GM19395 (cell line): ENCODE data around the gene GAL3ST1.
"Not testable (repeated sequence)": the region's sequence is repeated elsewhere in the genome, so short reads cannot be mapped to it uniquely, and the experiment has no call there.

Experiments
- ATAC-seq: cut with Tn5 transposase; IDR thresholded peaks from one replicate; pipeline ENCODE4 v1.9.1; 2021; ENCODE audit warnings: mild to moderate bottlenecking, moderate library complexity; ENCODE audit not compliant: unreplicated experiment

Gene GAL3ST1

DNA sequence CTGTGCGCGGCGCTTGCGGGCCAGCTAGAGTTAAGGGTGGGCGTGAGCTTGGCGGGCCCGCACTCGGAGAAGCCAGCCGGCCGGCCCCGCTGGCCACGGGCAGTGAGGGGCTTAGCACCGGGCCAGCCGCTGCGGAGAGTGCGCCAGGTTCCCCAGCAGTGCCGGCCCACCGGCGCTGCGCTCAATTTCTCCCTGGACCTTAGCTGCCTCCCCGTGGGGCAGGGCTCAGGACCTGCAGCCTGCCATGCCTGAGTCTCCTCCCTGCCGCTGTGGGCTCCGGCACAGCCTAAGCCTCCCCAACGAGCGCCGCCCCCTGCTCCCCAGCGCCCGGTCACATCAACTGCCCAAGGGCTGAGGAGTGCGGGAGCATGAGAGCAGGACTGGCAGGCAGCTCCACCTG lies 22.4 kb upstream of the GAL3ST1 start:
- ATAC-seq = no peak

DNA sequence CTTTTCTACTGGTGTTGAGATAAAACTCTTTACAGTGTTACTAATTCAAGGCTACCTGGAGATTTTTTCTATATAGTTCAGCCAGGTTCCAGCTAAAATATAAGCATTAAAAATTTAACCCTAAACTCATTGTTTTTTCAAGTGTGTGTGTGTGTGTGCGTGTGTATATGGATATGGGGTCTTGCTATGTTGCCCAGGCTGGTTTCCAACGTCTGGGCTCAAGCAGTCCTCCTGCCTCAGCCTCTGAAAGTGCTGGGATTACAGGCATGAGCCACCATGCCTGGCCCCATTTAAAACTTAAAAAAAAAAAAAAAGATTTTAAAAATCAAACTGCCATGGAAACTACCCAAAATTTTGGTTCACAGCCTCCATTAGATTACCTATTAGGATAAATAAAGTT lies 21.7 kb upstream of the GAL3ST1 start:
- no peak for ATAC-seq

DNA sequence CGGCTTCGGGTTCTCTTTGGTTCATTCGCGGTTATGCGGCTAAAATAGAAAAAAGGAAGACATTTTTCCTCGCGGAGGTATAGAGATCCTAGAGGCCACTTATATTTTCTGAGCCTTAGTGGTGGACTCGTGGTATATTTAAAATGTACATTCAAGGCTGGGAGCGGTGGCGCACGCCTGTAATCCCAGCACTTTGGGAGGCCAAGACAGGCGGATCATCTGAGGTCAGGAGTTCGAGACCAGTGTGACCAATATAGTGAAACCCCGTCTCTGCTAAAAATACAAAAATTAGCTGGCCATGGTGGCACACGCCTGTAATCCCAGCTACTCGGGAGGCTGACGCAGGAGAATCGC lies 17.9 kb upstream of the GAL3ST1 start:
- not testable (repeated sequence) for ATAC-seq

DNA sequence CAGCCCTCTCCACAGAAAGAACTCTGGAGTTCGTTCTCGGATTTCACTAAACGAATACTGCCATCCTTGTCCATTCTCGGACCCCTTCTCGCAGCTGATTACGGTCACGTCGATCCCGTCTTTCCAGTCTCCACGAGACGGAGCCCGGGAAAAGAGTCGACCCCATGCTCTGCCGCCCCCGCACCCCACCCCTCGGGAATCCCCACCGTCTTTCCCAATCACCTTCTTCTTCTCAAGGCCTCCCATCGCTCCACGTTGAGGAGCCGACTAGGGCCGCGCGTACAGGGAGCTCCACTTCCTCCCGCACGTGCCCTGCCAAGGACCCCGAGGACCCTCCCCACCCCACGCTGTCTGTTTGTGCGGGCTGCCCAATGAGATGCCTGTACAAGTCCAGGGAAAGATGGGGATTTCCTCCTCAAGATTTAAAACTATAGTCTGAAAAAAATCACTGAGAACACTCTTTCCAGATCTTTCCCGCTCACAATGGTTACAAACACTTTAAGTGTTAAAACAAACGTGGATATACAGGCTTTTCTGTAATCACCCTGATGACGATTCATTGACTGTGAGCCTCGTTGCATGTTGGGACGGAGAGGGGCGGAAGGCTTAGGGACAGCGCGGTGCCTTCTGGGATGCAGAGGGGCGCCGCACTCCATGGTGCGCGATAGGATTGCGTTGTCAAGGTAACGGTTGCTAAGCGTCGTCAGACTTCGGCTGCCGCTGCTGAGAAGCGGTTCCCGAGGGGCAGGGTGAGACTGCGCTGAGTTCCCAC lies 17.3 kb upstream of the GAL3ST1 start, which contains the start of gene PES1:
Gene PES1, minus strand, starts transcription at position 323 of the 772 bp plus-strand sequence. Its CDS starts 77 bp downstream, at position 246.
- peak; percentile 95 for ATAC-seq

DNA sequence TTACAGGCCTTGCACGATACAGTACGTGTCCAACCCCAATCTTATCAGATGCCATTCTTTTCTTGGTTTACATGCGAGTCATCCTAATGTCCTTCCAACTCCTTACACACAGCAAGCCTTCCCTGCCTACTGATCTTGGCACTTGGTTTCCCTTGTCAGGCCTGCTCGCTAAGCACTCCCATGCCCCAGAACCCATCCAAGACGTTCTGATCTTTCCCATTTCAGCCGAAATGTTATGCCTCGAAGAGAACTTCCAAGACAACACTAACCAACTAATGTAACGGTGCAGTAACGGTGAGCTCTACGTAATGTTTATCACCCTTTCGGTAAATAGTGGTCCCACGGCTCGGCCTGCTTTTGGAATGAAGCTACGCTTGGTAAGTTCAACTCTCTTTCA lies 16.7 kb upstream of the GAL3ST1 start:
- ATAC-seq = no peak

DNA sequence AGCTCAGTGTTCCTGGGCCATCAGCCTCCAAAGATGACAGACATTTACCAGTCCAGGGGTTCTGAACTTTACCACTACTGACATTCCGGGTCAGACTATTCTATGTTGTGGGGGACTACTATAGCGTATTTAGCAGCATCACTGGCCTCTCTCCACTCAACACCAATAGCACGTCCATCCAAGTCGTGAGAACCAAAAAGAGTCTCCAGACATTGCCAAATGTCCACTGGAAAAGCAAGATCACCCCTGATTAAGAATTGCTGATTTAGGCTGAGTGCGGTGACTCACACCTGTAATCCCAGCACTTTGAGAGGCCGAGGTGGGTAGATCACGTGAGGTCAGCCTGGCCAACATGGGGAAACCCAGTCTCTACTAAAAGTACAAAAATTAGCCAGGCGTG lies 11.9 kb upstream of the GAL3ST1 start:
- ATAC-seq = no peak

DNA sequence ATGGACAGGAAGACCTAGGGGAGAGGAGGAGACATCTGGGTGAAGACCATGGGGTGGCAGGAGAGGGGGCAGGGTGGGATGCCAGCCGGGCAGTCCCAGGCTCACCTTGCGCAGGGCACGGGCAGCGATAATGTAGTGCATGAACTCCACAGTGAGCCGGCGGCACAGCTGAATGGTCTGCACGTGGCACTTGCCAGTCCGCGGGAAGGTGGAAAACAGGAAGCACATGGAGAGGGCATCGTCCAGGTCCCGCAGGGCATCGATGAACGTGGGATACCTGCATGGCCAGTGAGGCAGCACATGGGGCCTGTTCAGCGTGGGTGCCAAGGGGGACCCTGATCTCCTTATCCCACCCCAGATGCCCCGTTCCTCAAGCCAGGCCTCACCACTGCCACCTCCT lies 10.0 kb upstream of the GAL3ST1 start:
- ATAC-seq = no peak

DNA sequence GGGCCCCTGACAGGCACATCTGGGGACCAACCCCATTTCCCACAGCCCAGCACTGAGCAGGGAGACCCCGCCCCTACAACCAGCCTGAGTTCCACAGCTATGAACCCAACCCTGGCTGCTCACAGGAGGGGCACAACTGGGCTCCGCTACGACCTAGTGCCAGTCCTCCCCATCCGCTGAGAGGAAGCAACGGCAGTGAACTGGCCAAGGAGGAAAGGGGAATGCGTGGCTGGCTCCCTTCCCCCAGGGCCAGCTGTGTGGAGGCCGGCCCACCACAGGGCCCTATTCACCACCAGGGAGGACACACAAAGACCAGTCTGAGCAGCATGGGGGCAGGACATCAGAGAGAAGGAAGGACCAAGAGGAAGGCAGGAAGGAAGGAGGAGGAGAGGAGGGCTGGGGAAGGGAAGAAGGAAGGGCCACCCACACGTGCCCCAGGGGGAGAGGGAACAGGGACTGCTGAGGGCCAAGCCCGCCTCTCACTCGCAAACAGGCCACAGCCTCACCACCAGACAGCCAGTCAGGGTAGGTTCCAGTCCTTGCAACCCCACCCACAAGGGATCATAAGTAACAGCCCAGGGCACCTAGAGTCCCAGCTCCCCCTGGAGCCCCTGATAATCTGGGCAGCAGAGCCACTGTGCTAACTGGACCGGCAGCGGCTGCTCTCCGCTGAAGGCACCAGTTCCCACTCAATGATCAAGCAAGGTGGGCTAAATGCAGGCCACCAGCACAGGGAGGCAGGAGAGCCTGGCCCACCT lies 8.5 kb upstream of the GAL3ST1 start:
- ATAC-seq = no peak

DNA sequence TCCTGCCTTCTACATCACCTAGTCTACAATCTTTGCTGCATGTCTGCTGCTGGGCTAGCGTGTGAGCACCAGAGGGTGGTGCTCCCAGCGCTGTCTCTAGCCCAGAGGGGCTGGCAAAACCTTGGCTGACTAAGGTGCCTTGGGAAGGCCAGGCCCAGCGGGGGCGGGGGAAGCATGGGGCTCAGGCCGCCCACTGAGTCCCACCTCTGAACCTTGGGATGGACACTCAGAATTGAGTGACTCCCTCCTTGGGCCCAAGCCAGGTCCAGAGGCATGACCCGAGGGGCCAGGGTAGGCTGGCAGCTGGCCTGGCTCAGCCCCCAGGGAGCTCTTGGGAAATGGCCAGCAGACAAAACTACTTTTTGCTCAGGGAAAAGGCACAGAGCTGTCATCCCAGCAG lies 7.6 kb upstream of the GAL3ST1 start:
- no peak for ATAC-seq

DNA sequence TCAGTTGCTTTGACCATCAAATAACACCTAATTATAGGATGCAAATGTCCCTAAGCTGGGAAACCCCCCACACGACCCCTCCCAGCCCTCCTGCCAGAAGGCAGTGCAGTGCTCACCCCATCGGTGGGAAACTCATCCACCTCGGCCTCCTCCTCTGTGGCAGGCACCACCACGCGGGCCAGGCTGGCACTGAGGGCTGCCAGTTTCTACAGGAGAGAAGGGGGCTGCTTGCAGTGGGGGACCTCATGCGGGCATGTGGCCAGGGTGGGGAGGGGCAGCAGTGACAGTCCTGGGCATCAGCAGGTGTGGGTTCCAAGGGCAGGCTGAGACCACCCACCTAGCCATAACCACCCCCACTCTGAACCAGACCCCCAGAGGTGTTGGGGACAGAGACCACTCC lies 6.4 kb upstream of the GAL3ST1 start:
- ATAC-seq = no peak

DNA sequence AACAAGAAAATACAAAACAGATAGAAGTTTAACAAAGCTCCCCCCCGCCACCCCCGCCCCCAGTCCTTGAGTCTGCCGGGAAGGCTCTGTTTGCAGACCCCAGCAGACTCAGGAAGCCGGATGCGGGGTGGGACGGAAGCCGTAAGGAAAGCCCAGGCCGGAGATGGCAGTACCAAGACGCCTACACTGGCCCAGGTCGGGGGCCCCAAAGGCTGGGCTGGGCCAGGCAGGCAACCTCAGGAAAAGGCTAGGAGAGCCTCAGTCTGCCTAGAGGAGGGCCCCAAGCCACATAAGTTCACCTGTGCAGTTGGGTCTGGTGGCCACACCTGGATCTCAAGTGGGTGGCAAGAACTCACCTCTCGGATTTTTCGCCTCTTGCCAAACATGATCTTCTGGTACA lies 4.0 kb upstream of the GAL3ST1 start:
- ATAC-seq = no peak

DNA sequence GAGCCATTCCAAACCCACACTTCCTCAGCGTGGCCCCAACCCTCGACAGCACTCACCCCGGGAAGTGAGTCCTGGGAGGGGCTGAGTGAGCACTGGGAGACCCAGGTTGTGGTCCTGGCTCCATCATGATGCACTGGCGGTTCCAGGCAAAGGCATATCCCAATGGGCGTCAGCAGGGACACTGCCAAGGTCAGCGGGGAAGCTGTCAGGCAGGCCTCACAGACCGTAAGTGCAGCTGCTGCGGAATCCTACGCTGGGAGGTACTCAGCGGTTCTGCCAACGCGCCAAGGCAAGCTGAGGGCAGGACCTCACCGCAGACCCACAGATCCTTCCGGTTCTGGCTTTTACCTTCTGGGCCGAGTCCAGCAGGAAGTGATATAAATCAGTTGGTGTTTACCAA lies 1.4 kb upstream of the GAL3ST1 start:
- no peak for ATAC-seq

DNA sequence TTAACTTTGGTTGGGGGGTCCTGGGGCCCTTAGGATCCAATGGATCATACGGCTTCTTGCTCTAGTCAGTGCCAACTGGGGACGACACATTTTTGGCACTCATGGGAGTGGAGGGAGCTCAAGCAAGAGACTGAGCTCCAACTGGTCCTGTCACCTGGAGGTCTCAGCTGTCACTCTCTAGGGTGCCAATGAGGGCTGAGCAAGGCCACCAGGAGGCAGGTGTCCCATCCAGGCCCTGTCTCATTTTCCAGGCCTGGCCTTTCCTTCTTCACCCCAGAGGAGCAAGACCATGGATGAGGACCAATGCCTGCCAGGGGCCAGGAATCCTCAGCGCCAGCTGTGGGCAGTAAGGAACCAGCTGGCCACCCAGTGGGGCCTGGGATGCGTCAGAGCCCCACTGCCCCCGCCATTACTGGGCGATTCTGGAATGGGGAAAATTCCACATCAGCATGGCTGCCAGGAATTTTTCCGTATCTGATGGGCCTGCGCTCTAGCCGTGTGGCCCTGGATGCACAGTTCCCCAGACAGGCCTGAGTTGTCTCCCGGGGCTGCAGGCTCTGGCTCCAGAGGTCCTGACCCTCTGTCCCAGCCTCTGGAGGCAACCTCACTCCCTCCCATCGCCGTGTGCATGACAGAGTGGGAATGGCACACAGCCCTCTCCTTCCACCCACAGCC lies 669 bp upstream of the GAL3ST1 start:
- ATAC-seq = no peak

DNA sequence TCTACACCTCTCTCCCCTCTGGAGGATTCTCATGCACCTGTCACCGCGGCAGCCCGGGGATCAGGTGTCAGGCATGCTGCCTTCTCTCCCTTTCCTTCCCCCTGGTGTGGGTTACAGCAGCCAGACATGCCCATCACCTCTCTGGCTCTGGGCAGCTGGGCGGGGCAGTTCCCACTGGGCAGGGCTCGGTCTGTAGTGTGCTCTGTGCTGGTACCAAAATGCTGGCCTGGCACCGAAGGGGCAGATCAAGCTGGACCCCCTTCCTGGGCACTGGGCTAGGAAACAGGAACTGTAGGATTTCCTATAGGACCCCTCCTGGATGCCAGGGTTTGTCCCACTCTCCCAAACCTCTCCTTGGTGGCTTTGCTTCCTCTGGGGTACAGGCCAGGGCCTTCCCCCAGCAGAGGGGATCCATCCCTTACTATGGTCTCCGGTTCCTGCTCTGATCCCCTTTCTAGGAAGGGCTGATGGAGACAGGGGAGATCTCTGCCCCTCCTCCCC lies 821 bp downstream of the GAL3ST1 start:
- no peak for ATAC-seq

DNA sequence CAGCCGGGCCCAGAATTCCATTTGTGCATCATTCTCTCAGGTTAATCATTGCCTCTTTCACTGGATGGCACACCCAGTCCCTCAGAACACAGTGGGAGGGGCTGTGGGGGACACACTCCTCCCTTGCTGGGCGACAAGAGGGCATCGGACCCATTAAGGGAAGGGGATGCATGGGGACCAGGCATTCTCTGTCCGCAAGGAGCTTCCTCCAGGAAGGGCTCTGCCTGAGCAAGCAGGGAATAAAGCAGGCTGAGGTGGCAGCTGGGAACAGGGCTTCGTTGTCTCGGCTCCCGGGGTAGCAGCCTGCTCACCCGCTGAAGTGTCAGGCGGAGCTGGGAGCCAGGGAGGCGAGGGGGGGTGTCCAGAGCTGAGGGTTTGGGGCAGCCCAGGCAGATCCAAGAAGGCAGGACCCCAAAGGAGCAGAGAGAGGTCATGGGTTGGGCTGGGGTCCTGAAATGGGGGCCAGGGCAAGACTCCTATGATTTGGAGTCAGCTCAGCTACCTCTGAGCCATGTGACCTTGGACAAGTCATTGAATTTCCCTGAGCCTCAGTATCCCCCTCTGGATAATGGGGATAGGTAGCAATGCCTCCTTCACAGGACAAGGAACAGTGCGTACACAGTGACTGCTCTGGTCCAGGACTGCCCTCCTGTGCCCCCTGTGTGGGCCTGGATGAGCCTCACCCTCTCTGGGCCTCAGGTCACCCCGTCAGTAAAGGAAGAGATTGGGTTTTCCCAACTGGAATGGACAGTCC lies 1.4 kb downstream of the GAL3ST1 start:
- ATAC-seq = no peak

DNA sequence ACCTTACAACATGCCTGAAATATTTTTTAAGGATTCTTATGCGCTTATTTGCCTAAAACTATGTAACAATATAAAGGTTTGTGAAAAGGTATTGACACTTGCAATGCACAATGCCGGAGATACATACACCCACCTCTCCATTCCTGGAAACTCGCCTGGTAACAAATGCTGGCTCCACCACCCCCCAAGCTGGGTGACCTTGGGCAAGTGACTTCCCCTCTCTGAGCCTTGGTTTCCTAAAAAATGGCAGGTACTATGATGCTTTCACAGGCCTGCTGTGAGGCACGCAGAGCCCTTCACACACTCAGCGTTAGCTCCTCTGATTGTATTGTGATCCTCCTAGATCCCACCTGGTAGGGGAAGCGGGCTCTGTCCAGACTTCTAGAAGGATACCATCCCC lies 2.3 kb downstream of the GAL3ST1 start:
- no peak for ATAC-seq

DNA sequence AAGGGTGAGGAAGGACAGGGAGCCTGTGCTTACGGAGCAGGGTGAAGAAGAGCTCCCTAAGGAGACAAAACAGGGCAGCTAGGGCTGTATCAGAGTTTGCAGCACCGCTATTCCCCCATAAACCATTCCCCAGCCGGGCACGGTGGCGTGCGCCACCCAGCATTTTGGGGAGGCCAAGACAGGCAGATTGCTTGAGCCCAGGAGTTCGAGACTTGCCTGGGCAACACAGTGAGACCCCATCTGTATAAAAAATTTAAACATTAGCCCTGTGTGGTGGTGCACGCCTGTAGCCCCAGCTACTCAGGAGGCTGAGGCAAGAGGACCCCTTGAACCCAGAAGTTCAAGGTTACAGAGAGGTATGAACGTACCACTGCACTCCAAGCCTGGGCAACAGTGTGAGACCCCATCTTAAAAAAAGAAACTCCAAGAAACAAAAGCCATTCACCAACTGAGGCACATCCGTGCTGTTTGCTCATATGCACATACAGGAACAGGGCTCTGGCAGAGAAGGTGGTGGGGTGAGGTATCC lies 4.7 kb downstream of the GAL3ST1 start:
- ATAC-seq = no peak

DNA sequence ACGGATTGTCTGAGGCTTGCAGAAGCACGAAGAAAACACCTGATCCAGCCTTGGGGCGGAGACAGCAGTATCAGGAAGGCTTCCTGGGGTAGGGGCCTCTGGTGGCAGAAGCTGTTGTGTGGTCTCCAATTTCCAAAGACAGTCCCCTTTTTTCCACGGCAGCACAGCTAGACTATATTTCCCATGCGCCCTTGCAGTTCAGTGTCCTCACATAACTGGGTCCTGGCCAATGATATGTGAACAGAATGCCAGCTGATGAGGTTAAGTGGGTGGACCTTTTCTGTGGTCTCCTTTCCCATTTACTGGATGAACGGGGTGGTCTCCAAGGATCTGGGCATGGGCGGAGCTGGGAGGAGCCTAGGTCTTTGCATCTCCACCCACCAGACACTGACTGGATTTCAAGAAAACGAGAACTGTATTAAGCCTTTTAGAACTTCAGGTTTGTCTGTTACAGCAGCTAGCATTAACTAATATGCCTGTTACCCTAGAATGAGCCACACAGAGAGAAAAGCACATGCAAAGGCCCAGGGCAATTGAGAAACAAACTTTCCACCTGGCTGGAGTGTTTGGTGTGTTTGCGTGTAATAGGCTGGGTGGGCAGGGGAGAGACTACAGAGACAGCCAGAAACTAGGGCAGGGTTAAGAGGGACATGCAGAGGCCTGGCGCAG lies 6.2 kb downstream of the GAL3ST1 start:
- no peak for ATAC-seq

DNA sequence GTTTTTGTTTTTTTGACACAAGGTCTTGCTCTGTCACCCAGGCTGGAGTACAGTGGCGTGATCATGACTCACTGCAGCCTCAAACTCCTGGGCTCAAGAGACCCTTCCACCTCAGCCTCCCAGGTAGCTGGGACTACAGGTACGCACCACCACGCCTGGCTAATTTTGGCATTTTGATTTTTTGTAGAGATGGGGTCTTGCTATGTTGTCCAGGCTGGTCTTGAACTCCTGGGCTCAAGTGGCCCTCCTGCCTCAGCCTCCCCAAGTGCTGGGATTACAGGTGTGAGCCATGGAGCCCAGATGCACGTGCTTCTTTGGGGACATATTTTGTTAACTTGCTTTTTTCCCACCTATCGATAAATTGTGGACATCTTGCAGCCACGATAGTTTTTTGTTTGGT lies 7.2 kb downstream of the GAL3ST1 start:
- ATAC-seq = not testable (repeated sequence)

DNA sequence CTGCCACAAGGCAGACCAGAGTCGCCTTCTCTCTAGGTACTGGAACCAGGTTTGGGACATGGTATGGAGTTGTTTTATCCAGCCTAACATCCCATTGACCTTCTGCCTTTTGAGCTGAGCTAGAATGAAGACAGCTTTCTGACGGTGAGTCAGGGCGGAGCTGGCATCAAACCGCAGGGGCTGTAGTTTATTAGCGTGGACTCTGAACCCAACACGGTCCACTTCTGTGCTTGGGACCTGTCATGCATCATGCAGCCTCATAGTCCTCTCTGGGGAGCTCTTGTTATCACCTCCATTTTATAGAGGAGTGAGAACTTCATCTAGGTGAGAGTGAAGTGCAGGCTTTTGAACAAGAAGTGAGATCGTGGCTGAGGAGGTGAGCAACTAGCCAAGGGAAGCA lies 8.3 kb downstream of the GAL3ST1 start:
- ATAC-seq = no peak
